ENCODE results near the gene GRIA2.

GRIA2 gene

DNA sequence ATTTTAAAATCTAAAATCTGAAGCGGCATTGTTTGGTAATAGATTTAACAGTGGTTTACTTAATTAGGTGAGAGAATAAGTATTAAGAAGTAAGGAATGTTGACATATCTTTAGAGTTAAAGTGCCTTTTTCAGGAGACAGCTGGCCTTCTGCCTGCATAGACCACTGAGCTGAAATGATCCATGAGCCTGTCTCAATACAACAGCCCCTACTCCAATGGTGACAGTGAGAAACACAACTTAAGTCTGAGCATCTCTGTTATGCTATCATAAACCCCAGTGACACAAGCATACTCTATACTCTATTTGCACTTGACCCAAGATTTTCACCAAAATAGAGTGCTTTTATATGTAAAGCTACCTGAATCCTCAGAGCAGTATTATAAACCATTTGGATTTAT lies 137.9 kb downstream of the GRIA2 start (continued):
- TF ChIP-seq ZNF155 (tag by site-specific recombination; IDR thresholded peaks at IDR 0.05), result no peak
- no peak for TF ChIP-seq KLF10 (tag by site-specific recombination; IDR thresholded peaks at IDR 0.05)
- no peak for TF ChIP-seq ZNF157 (tag by site-specific recombination; IDR thresholded peaks at IDR 0.05)
- no peak for TF ChIP-seq ZNF626 (tag by site-specific recombination; IDR thresholded peaks at IDR 0.05)
- no peak for TF ChIP-seq ZNF211 (tag by site-specific recombination; IDR thresholded peaks at IDR 0.05; ENCODE audit: low read depth)
- TF ChIP-seq ZXDB (tag by site-specific recombination; IDR thresholded peaks at IDR 0.05), result no peak
- TF ChIP-seq, protein P1, sequence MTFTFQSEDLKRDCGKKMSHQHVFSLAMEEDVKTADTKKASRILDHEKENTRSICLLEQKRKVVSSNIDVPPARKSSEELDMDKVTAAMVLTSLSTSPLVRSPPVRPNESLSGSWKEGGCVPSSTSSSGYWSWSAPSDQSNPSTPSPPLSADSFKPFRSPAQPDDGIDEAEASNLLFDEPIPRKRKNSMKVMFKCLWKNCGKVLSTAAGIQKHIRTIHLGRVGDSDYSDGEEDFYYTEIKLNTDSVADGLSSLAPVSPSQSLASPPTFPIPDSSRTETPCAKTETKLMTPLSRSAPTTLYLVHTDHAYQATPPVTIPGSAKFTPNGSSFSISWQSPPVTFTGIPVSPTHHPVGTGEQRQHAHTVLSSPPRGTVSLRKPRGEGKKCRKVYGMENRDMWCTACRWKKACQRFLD (tag by site-specific recombination; IDR thresholded peaks at IDR 0.05), result no peak

DNA sequence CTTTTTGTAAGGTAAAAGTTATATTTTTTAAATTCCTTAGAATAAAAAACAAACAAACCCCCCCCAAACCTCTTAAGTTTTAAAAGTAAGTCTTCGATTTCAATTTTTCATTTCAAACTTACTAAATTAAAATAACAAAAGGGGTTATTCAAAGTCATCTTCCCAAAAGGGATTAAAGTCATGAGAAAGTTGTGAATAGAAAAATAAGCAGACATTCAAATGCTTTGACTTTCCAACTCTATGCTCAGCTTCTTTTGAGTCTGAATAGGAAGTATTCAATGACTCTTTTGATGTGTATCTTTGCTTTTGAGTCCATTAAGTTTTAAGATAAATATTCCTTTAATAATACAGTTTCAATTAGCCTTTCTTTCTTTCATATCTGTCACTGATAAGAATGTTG lies 138.3 kb downstream of the GRIA2 start:
- TF ChIP-seq SCRT1 (tag by site-specific recombination; IDR thresholded peaks at IDR 0.05; ENCODE audit: borderline replicate concordance) (no peak), ZNF121 (tag by site-specific recombination; IDR thresholded peaks at IDR 0.05) (no peak), ZSCAN23 (tag by site-specific recombination; IDR thresholded peaks at IDR 0.05) (no peak), KLF10 (tag by site-specific recombination; IDR thresholded peaks at IDR 0.05) (no peak), ZNF112 (tag by site-specific recombination; IDR thresholded peaks at IDR 0.05) (no peak), ZNF585B (tag by site-specific recombination; IDR thresholded peaks at IDR 0.05) (no peak), ZNF16 (tag by site-specific recombination; IDR thresholded peaks at IDR 0.05; ENCODE audit: low read depth) (no peak), ZNF391 (tag by site-specific recombination; IDR thresholded peaks at IDR 0.05; ENCODE audit: borderline replicate concordance, low read depth) (no peak), TCF7L2 (IDR thresholded peaks at IDR 0.05; ENCODE audit: borderline replicate concordance, low read depth, low read length) (no peak), ZNF24 (tag by site-specific recombination; IDR thresholded peaks at IDR 0.05) (no peak), ZNF626 (tag by site-specific recombination; IDR thresholded peaks at IDR 0.05) (no peak)
- TF ChIP-seq, protein P2, sequence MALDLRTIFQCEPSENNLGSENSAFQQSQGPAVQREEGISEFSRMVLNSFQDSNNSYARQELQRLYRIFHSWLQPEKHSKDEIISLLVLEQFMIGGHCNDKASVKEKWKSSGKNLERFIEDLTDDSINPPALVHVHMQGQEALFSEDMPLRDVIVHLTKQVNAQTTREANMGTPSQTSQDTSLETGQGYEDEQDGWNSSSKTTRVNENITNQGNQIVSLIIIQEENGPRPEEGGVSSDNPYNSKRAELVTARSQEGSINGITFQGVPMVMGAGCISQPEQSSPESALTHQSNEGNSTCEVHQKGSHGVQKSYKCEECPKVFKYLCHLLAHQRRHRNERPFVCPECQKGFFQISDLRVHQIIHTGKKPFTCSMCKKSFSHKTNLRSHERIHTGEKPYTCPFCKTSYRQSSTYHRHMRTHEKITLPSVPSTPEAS (tag by site-specific recombination; IDR thresholded peaks at IDR 0.05), result no peak
- TF ChIP-seq, protein P3, sequence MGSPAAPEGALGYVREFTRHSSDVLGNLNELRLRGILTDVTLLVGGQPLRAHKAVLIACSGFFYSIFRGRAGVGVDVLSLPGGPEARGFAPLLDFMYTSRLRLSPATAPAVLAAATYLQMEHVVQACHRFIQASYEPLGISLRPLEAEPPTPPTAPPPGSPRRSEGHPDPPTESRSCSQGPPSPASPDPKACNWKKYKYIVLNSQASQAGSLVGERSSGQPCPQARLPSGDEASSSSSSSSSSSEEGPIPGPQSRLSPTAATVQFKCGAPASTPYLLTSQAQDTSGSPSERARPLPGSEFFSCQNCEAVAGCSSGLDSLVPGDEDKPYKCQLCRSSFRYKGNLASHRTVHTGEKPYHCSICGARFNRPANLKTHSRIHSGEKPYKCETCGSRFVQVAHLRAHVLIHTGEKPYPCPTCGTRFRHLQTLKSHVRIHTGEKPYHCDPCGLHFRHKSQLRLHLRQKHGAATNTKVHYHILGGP (tag by site-specific recombination; IDR thresholded peaks at IDR 0.05), result no peak
- TF ChIP-seq, protein P4, sequence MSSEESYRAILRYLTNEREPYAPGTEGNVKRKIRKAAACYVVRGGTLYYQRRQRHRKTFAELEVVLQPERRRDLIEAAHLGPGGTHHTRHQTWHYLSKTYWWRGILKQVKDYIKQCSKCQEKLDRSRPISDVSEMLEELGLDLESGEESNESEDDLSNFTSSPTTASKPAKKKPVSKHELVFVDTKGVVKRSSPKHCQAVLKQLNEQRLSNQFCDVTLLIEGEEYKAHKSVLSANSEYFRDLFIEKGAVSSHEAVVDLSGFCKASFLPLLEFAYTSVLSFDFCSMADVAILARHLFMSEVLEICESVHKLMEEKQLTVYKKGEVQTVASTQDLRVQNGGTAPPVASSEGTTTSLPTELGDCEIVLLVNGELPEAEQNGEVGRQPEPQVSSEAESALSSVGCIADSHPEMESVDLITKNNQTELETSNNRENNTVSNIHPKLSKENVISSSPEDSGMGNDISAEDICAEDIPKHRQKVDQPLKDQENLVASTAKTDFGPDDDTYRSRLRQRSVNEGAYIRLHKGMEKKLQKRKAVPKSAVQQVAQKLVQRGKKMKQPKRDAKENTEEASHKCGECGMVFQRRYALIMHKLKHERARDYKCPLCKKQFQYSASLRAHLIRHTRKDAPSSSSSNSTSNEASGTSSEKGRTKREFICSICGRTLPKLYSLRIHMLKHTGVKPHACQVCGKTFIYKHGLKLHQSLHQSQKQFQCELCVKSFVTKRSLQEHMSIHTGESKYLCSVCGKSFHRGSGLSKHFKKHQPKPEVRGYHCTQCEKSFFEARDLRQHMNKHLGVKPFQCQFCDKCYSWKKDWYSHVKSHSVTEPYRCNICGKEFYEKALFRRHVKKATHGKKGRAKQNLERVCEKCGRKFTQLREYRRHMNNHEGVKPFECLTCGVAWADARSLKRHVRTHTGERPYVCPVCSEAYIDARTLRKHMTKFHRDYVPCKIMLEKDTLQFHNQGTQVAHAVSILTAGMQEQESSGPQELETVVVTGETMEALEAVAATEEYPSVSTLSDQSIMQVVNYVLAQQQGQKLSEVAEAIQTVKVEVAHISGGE (tag by site-specific recombination; conservative IDR thresholded peaks at IDR 0.05; ENCODE audit: low read depth), result no peak
- no peaks in the 10 kb centered on the region for H3K4me1 ChIP-seq (ENCODE audit: control insufficient read depth, insufficient read depth, low read length)
- ChIA-PET POLR2A (no interaction called here), CTCF (no interaction called here)
- H3K4me3 ChIP-seq (ENCODE audit: low read depth, low read length), result no peak overlapping the region
- H3K9me3 ChIP-seq (ENCODE audit: control insufficient read depth, insufficient read depth, low read depth, low read length), result no peaks in the 10 kb centered on the region
- no peak overlapping the region for H3K27ac ChIP-seq (ENCODE audit: extremely low read depth, low read depth, low read length)
- no peaks in the 10 kb centered on the region for H3K36me3 ChIP-seq (ENCODE audit: control insufficient read depth in 2 of 2, insufficient read depth in 1 of 2, low read length in 2 of 2)

All from HEK293 (cell line).